GM12873 (cell line): ENCODE results near the gene FCN1.

Experiments used
- CTCF ChIP-seq: IDR thresholded peaks from 2 replicates; pipeline ENCODE4 v1.5.1; 2012; ENCODE audit warnings: low read depth, mild to moderate bottlenecking, moderate library complexity, low read length, control low read depth; ENCODE audit not compliant: insufficient read depth; ENCODE audit errors: missing control alignments

The FCN1 gene

GRCh38 chr9:134917431-134918373, at the start of gene FCN1:
Gene FCN1 (minus strand): TSS chr9:134917912. CDS start chr9:134917871, 41 bp downstream.
- TF ChIP-seq CTCF, result no peak

GRCh38 chr9:134966697-134967546, 49.2 kb upstream of the FCN1 start:
- no peak for TF ChIP-seq CTCF

- no peak for TF ChIP-seq CTCF
Measured at GRCh38 chr9:134966270-134966669, 48.6 kb upstream of the FCN1 start.

GRCh38 chr9:134965851-134966250, 48.1 kb upstream of the FCN1 start:
- no peak for TF ChIP-seq CTCF

- no peak for TF ChIP-seq CTCF
Measured at GRCh38 chr9:134965411-134965810, 47.7 kb upstream of the FCN1 start.

GRCh38 chr9:134964271-134965055, 46.8 kb upstream of the FCN1 start:
- TF ChIP-seq CTCF, result no peak
